Measurements from ENCODE around the gene KLHL21.

The KLHL21 gene

GRCh38 chr1:6586404-6586816 lies 16.3 kb downstream of the KLHL21 start:
- no peak for DNase-seq

GRCh38 chr1:6585841-6586240 lies 16.8 kb downstream of the KLHL21 start:
- DNase-seq = no peak

GRCh38 chr1:6585081-6585722 lies 17.5 kb downstream of the KLHL21 start:
- no peak for DNase-seq

GRCh38 chr1:6584126-6585080 lies 18.3 kb downstream of the KLHL21 start:
- DNase-seq = no peak

GRCh38 chr1:6582370-6582769 lies 20.3 kb downstream of the KLHL21 start:
- no peak for DNase-seq

- no peak for DNase-seq
Measured at GRCh38 chr1:6581561-6582305, 20.9 kb downstream of the KLHL21 start.

- DNase-seq = peak in 1 of 58 donors; percentile 21
Measured at GRCh38 chr1:6580593-6581409, 21.9 kb downstream of the KLHL21 start.

GRCh38 chr1:6580119-6580592 lies 22.5 kb downstream of the KLHL21 start:
- DNase-seq = peak in 1 of 58 donors; percentile 12

- peak; percentile 85 to 100 (median 98) for DNase-seq
Measured at GRCh38 chr1:6579374-6580118, 23.1 kb downstream of the KLHL21 start, which contains the start of gene ZBTB48. TSS of gene ZBTB48 (plus strand) at chr1:6579994. CDS start at chr1:6580610, 616 bp downstream.

- no peak for DNase-seq
Measured at GRCh38 chr1:6578624-6579373, 23.9 kb downstream of the KLHL21 start.

- DNase-seq = peak in 2 of 58 donors; percentile 40 to 53
Measured at GRCh38 chr1:6577831-6578525, 24.7 kb downstream of the KLHL21 start.

- no peak for DNase-seq
Measured at GRCh38 chr1:6574818-6575217, 27.9 kb downstream of the KLHL21 start.

GRCh38 chr1:6574025-6574620 lies 28.5 kb downstream of the KLHL21 start:
- no peak for DNase-seq

GRCh38 chr1:6572653-6573383 lies 29.9 kb downstream of the KLHL21 start:
- DNase-seq = no peak

GRCh38 chr1:6570987-6571386 lies 31.7 kb downstream of the KLHL21 start:
- no peak for DNase-seq

- no peak for DNase-seq
Measured at GRCh38 chr1:6570100-6570499, 32.6 kb downstream of the KLHL21 start.

- no peak for DNase-seq
Measured at GRCh38 chr1:6569033-6569432, 33.6 kb downstream of the KLHL21 start.

Measured in anterior cingulate cortex (tissue), 58 donors.